Liver (tissue), 3 donors: ENCODE measurements around the gene CEP295NL.

Experiments
- CTCF ChIP-seq: fragments of 150-350 bp; IDR thresholded peaks from 2 replicates; pipeline ENCODE4 v1.5.1; 2017; ENCODE audit warnings: improper control_type of control experiment, low read depth, low read length; ENCODE audit not compliant: missing input control
- EGR1 ChIP-seq, 2 donors: IDR thresholded peaks; 2 replicates each; pipeline ENCODE4 v1.6.1; 2016 to 2018; ENCODE audit warnings: antibody characterized with exemption in 2 of 2, low read depth in 2 of 2
- FOXA2 ChIP-seq: IDR thresholded peaks from 2 replicates; pipeline ENCODE4 v1.6.1; 2016; ENCODE audit warnings: antibody characterized with exemption
- JUND ChIP-seq, 2 donors: IDR thresholded peaks; 2 replicates each; pipeline ENCODE4 v1.6.1; 2016; ENCODE audit warnings: antibody characterized with exemption in 2 of 2
- RAD21 ChIP-seq, 2 donors: IDR thresholded peaks; 2 replicates each; pipeline ENCODE4 v1.6.1; 2016; ENCODE audit warnings: antibody characterized with exemption in 2 of 2, mild to moderate bottlenecking in 2 of 2
- REST ChIP-seq: IDR thresholded peaks from 2 replicates; pipeline ENCODE4 v1.6.1; 2016; ENCODE audit warnings: antibody characterized with exemption, mild to moderate bottlenecking
- TAF1 ChIP-seq: conservative IDR thresholded peaks from 2 replicates; pipeline ENCODE4 v1.6.1; 2016; ENCODE audit warnings: antibody characterized with exemption, mild to moderate bottlenecking
- YY1 ChIP-seq: IDR thresholded peaks from 2 replicates; pipeline ENCODE4 v1.6.1; 2016; ENCODE audit warnings: antibody characterized with exemption, mild to moderate bottlenecking
- TF ChIP-seq, protein P1 (sequence below): IDR thresholded peaks from 2 replicates; pipeline ENCODE4 v1.6.1; 2016; ENCODE audit warnings: antibody characterized with exemption
- donor health status: healthy.
- donor health status: healthy.

DNA sequence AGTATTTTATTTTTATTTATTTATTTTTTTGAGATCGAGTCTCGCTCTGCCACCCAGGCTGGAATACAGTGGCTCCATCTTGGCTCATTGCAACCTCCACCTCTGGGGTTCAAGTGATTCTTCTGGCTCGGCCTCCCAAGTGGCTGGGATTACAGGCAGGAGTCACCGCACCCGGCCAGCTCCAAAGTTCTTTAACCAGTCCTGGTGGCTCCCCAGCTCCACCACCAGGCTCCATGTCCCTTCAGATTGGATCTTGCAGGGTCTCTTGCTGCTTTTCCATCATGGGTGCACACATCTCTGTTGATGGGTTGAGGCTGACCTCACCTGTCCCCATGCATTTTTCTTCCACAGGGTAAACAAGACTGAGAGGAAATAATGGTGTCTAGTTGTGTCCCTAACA is 54.0 kb downstream of the CEP295NL start:
- TF ChIP-seq CTCF (no peak), RAD21 (IDR thresholded peaks at IDR 0.05) (no peak), JUND (IDR thresholded peaks at IDR 0.05) (no peak), EGR1 (IDR thresholded peaks at IDR 0.05; ENCODE audit: low read depth in 2 of 2) (no peak), FOXA2 (no peak), TAF1 (no peak), REST (no peak), YY1 (no peak)
- TF ChIP-seq, protein P1, sequence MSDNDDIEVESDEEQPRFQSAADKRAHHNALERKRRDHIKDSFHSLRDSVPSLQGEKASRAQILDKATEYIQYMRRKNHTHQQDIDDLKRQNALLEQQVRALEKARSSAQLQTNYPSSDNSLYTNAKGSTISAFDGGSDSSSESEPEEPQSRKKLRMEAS: no peak
